Measurements from ENCODE around the gene ATP6V1G2. TPM values are rescaled to one million over a fixed set of nuclear protein-coding genes. Genes with fewer than 3 reads are reported as not detected.

The ATP6V1G2 gene
- total and polyA plus RNA-seq, 2 of the 4 experiments (the other 2 are of a cell fraction) = 1.4 to 6.5 TPM

DNA sequence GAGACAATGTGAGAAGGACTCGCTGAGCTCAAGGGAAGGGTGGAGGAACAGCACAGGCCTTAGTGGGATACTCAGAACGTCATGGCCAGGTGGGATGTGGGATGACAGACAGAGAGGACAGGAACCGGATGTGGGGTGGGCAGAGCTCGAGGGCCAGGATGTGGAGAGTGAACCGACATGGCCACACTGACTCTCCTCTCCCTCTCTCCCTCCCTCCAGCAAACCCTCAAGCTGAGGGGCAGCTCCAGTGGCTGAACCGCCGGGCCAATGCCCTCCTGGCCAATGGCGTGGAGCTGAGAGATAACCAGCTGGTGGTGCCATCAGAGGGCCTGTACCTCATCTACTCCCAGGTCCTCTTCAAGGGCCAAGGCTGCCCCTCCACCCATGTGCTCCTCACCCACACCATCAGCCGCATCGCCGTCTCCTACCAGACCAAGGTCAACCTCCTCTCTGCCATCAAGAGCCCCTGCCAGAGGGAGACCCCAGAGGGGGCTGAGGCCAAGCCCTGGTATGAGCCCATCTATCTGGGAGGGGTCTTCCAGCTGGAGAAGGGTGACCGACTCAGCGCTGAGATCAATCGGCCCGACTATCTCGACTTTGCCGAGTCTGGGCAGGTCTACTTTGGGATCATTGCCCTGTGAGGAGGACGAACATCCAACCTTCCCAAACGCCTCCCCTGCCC lies 30.6 kb upstream of the ATP6V1G2 start:
- dilution Hi-C loops (cut with HindIII; ENCODE audit: low sequenced_read_pairs, unreplicated experiment) = no loop called here
- no peak overlapping the region for H3K18ac ChIP-seq (ENCODE audit: low read depth, low read length)
- H2BK5ac ChIP-seq (ENCODE audit: low read depth, low read length, poor library complexity, severe bottlenecking) = no peak overlapping the region
- no peak overlapping the region for H3K23ac ChIP-seq (ENCODE audit: low read depth, low read length)
- ChIA-PET CTCF (interaction anchor here (1.1 to 1.2 kb wide), 2 partner anchors 26 to 31 kb away, joined by 3 read pairs; partner anchors contain the start of gene ATP6V1G2), POLR2A (ENCODE audit: unreplicated experiment) (no interaction called here)
- H3K56ac ChIP-seq (ENCODE audit: extremely low read depth, insufficient read depth, low read length) = no peak overlapping the region
- H3K4me1 ChIP-seq (ENCODE audit: control insufficient read depth, insufficient read depth, low read length) = peaks cover 4% of the 10 kb centered on the region; the same call in 1 of the 2 replicates
- peaks cover 28% of the 10 kb centered on the region for H3K27me3 ChIP-seq (ENCODE audit: control insufficient read depth, insufficient read depth, low read length)
- no peaks in the 10 kb centered on the region for H3K79me1 ChIP-seq (ENCODE audit: low read depth in 1 of 2, low read length in 2 of 2)
- no peak overlapping the region for H4K91ac ChIP-seq (ENCODE audit: insufficient read depth, low read depth, low read length)
- H3K4me2 ChIP-seq (ENCODE audit: low read depth, low read length) = no peak overlapping the region
- no peak overlapping the region for H2BK20ac ChIP-seq (ENCODE audit: low read depth, low read length)
- no peaks in the 10 kb centered on the region for H4K20me1 ChIP-seq (ENCODE audit: insufficient read depth, low read length)
- no peak overlapping the region for H4K8ac ChIP-seq (ENCODE audit: low read depth in 2 of 2, low read length in 2 of 2)
- H3K4ac ChIP-seq (ENCODE audit: low read depth, low read length) = no peak overlapping the region
- no peak overlapping the region for H2BK15ac ChIP-seq (ENCODE audit: low read depth, low read length)
- TF ChIP-seq RCOR1 (IDR thresholded peaks at IDR 0.05; ENCODE audit: insufficient replicate concordance, low read length) (no peak), CTCF (conservative IDR thresholded peaks at IDR 0.05; ENCODE audit: low read depth, low read length) (no peak), MAZ (IDR thresholded peaks at IDR 0.05; ENCODE audit: borderline replicate concordance, low read depth, low read length) (no peak), CEBPB (IDR thresholded peaks at IDR 0.05; ENCODE audit: low read depth, low read length) (no peak), FOS (IDR thresholded peaks at IDR 0.05; ENCODE audit: low read depth, low read length) (no peak), POLR2A (IDR thresholded peaks at IDR 0.05; ENCODE audit: low read depth, low read length) (no peak), CHD1 (IDR thresholded peaks at IDR 0.05; ENCODE audit: low read depth, low read length) (no peak), BHLHE40 (IDR thresholded peaks at IDR 0.05; ENCODE audit: low read depth, low read length) (no peak), RAD21 (IDR thresholded peaks at IDR 0.05; ENCODE audit: low read length) (no peak), USF2 (IDR thresholded peaks at IDR 0.05; ENCODE audit: low read depth, low read length) (no peak), NFE2L2 (IDR thresholded peaks at IDR 0.05; ENCODE audit: low read depth, low read length) (no peak), SMC3 (IDR thresholded peaks at IDR 0.05; ENCODE audit: low read depth, low read length) (no peak), MAFK (IDR thresholded peaks at IDR 0.05; ENCODE audit: low read depth, low read length) (no peak), RFX5 (IDR thresholded peaks at IDR 0.05; ENCODE audit: low read depth, low read length) (no peak), MXI1 (IDR thresholded peaks at IDR 0.05; ENCODE audit: borderline replicate concordance, low read depth, low read length) (no peak)
- TF ChIP-seq, protein P1, sequence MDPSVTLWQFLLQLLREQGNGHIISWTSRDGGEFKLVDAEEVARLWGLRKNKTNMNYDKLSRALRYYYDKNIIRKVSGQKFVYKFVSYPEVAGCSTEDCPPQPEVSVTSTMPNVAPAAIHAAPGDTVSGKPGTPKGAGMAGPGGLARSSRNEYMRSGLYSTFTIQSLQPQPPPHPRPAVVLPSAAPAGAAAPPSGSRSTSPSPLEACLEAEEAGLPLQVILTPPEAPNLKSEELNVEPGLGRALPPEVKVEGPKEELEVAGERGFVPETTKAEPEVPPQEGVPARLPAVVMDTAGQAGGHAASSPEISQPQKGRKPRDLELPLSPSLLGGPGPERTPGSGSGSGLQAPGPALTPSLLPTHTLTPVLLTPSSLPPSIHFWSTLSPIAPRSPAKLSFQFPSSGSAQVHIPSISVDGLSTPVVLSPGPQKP (IDR thresholded peaks at IDR 0.05; ENCODE audit: borderline replicate concordance, low read depth, low read length) = no peak
- no peaks in the 10 kb centered on the region for H3K36me3 ChIP-seq (ENCODE audit: control insufficient read depth, insufficient read depth, low read length)
- ATAC-seq (ENCODE audit: low read depth) = no peak
- H4K5ac ChIP-seq (ENCODE audit: low read depth, low read length) = no peak overlapping the region
- H3K9me1 ChIP-seq (ENCODE audit: insufficient read depth, low read length) = no peaks in the 10 kb centered on the region; the same call in 1 of the 2 replicates
- no peak overlapping the region for H3K14ac ChIP-seq (replicated peaks; ENCODE audit: low read depth, low read length)
- no peak overlapping the region for H2AK9ac ChIP-seq (replicated peaks; ENCODE audit: low read depth, low read length, poor library complexity)
- H3K9me3 ChIP-seq (ENCODE audit: control insufficient read depth, insufficient read depth, low read length) = no peaks in the 10 kb centered on the region
- no peak for DNase-seq
- intact Hi-C loops (cut with micrococcal nuclease) = no loop called here
- WGBS, 2 experiments (ENCODE audit: extremely low coverage in 2 of 2, insufficient read length in 1 of 2) = 71% methylated on average over 6 of the region's 19 CpGs; no CpG with 5 or more reads in 1 of the 2 experiments
- no peak overlapping the region for H2AFZ ChIP-seq (replicated peaks; ENCODE audit: low read length, poor library complexity)
- H3K9ac ChIP-seq (ENCODE audit: low read depth, low read length) = no peak overlapping the region
- BruUV-seq (replicated peaks) = no TSS peak
- in situ Hi-C loops (cut with MboI; ENCODE audit: low sequenced_read_pairs) = no loop called here
- no peak overlapping the region for H3K4me3 ChIP-seq (ENCODE audit: insufficient read depth, low read depth, low read length)
- no peak overlapping the region for H2BK120ac ChIP-seq (ENCODE audit: low read depth, low read length)
- no peak overlapping the region for H2AK5ac ChIP-seq (ENCODE audit: low read depth, low read length)
- H3K27ac ChIP-seq (ENCODE audit: insufficient read depth, low read length) = no peak overlapping the region
